ENCODE data around the gene STX12. TPM values are rescaled to one million over a fixed set of nuclear protein-coding genes. Genes with fewer than 3 reads are reported as not detected.

Gene STX12
- 61.6 and 68.4 TPM in 2 replicates for total RNA-seq

DNA sequence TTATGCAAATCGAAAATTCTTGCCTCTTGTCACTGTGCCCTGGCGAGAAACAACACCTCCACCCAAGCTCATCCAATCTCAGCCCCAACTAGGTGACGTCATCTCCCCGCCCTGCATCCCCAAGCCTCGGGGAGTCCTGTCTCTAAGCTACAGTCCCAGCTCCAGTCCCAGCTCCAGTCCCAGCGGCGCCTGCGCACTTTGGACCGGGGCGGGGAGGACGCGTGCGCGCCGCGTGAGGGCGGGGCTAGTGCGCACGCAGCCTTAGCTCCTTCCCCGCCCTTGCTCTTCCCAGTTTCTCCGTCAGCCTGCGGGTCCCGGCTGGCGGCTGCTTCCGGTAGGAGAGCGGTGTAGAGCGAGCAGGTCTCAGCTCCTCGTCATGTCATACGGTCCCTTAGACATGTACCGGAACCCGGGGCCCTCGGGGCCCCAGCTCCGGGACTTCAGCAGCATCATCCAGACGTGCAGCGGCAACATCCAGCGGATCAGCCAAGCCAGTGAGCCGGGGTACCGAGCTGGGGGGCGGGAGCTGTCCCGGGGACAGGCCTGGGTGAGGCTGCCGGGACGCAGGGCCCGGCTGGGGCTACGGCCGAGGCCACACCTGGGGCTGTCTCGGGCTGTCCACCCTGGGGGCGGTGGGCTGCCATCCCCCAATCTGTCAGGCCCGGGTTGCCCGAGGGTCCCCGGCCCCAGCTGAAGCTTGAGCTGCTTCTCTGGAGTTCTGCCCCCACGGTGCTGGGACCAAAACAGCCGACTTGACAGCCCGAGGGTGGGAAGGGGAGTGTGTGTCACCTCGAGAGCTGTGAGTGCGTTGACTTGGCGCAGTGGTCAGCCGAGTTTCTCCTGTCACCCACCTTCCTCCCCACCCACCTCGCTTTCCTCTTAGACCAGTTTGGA is at the start of gene STX12:
Gene STX12 (plus strand): TSS at position 288 of the 894 bp plus-strand sequence. CDS start 89 bp downstream, at position 377.

GRCh38 chr1:27725374-27726172 is 47.4 kb upstream of the STX12 start, which contains the start of gene FAM76A:
FAM76A (plus strand) TSS chr1:27725961; CDS start chr1:27726081, 120 bp downstream.

GRCh38 chr1:27830621-27831440 is 57.8 kb downstream of the STX12 start, which contains the start of gene PPP1R8:
PPP1R8 (plus strand) TSS chr1:27830782; CDS start chr1:27830836, 54 bp downstream.

DNA sequence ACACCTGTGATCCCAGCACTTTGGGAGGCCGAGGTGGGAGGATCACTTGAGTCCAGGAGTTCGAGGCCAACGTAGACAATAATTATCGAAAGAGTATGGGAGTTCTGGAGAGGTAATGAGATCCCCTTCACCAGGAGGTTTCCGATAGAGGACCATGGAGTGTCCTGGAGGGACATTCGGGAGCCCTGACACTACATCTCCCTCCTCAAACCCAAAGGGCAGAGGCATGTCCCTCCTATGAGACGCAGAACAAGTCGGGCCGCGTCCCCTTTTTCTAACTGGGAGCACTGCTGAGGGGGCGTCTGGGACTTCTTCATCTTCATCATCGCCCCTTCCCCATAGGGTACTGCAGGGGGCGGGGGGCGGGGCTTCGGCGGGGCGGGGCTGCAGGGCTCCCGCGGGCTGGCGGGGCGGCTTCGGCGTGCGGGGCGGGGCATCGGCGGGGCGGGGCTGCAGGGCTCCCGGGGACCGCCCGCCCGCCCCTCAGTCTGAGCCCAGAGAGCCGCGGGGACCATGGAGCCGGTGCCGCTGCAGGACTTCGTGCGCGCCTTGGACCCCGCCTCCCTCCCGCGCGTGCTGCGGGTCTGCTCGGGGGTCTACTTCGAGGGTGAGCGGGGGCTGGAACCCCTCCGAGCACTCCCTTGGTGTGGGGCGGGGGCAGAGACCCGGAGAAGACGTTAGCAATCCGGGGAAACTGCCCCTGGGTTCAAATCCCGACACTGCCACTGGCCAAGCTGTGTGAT is 99.2 kb downstream of the STX12 start, which contains the start of gene THEMIS2:
Gene THEMIS2 (plus strand): TSS at position 486 of the 743 bp plus-strand sequence. CDS start 28 bp downstream, at position 514.

Other genes with a start within 250 kb of the STX12 start
- 15.3 and 18.3 TPM in 2 replicates for gene AHDC1, start 169.1 kb upstream of the STX12 start, total RNA-seq
- gene FGR, start 138.0 kb upstream of the STX12 start, total RNA-seq = 0.16 TPM in 1 of 2 replicates, not detected in the other
- gene IFI6, start 101.0 kb upstream of the STX12 start, total RNA-seq = 27.4 and 67.4 TPM in 2 replicates
- 3.9 and 4.7 TPM in 2 replicates for gene FAM76A, start 47.3 kb upstream of the STX12 start, total RNA-seq
- 39.7 and 41.5 TPM in 2 replicates for gene PPP1R8, start 57.6 kb downstream of the STX12 start, total RNA-seq
- 2.5 and 7.1 TPM in 2 replicates for gene THEMIS2, start 99.3 kb downstream of the STX12 start, total RNA-seq
- 13.0 and 19.9 TPM in 2 replicates for gene RPA2, start 141.4 kb downstream of the STX12 start, total RNA-seq
- not detected in 2 replicates for gene SMPDL3B, start 161.8 kb downstream of the STX12 start, total RNA-seq
- 3.2 and 8.4 TPM in 2 replicates for gene XKR8, start 186.8 kb downstream of the STX12 start, total RNA-seq

Measured in cardiac atrium fibroblast (primary cell).